GM19193 (cell line): ENCODE data around the gene MMP28.

Experiments
- POLR2A ChIP-seq: IDR thresholded peaks from 4 replicates; pipeline ENCODE4 v1.6.1; 2011; ENCODE audit not compliant: insufficient read depth, insufficient read length; ENCODE audit errors: extremely low read depth

The MMP28 gene

DNA sequence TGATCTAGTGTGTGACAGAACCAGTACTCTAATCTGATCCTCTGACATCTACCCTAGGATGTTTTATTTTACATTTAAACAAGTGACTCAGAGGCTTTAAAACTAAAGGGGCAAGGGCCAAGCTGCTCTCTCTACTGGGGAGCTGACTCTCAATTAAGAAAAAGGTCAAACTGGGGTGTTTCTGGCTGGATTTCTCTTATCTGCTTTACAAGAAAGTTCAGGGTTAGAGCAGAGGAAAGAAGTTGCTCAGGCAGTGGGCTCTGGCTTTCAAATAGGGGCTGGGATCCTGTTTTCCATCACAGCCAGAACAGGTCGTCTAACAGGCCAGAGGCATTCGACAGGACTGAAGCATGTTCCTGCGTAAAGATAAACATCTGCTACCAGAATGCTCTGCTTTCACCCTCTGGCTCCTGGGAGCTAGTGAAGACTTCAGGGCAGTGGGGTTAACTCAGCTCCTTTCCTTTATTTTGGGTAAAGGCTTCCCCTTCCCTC lies 8.5 kb downstream of the MMP28 start:
- TF ChIP-seq POLR2A: no peak

DNA sequence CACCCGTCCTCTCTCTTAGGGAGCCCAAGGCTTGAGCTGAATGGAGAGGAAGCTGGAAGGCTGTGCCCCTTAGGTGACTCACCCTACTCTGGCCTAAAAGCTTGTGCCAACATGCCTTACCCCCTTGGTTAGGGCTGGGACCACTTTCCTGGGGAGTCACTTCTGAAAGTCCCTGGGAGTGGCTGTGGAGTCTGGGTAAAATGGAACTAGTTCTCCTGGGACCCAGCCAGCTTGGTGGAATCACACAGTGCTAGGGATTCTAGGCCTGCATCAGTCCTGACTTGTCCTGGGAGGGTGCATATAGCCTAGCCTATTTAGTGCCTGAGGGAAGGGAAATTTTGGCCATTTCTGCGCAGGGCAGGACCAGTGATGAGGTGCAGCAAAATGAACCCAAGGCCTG lies 10.5 kb downstream of the MMP28 start:
- TF ChIP-seq POLR2A: no peak

DNA sequence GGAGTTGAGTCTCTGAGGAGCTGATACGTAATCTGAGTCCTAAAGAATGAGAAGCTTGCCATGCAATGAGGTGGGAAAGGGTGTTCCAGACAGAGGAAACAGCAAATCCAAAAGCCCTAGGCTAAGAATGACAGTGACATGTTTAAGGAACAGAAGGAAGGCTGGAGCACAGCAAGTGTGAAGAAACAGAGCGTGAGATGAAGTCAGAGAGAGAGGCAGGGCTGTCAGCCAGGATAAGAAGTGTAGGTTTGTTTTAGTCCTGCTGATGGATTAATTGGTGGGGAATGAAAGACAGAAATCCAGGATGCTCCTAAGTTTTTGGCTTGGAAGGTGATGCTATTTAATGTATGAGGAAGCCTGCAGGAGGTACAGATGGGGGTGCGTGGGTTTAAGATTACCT lies 14.5 kb downstream of the MMP28 start:
- no peak for TF ChIP-seq POLR2A

DNA sequence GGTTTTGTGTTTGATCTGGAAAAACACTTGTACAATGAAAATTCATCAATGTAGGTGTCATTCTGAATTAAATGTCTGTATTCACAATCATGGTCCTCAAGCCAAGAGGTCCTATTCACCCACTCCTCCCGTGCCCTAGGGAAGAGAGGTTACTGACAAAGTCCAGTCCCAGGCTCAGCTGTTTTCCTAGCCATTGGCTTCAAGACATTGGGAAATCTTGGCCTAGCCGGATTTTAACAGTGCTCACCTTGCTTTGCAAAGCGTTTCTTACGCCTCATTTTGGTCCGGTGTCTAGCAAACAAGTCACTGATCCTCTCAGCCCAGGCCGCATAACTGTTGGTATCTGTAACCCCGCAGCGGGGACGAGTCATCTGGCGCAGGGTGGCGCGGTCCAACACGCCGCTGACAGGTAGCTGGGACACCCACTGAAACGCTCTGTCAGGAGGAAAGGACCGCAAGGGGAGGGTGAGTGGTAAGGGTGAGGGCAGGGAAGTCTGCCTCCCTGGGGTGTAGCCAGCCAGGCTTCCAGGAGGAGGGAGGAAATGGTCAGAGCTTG lies 16.7 kb downstream of the MMP28 start:
- no peak for TF ChIP-seq POLR2A

DNA sequence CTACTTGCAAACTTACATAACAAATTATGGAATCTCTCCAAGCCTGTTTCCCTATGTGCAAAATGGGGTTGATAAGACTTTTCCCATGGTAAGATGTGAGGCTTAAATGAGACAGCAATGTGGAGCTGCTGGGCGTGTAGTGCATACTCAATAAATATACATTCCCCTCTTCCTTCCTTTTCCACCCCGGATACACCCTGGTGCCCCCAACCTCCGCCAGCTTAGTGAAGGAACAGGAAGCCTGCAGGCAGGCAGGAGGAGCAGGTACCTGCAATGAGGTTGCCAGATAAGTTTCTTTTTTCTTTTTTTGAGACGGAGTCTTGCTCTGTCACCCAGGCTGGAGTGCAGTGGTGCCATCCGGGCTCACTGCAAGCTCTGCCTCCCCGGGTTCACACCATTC lies 19.9 kb downstream of the MMP28 start:
- no peak for TF ChIP-seq POLR2A

DNA sequence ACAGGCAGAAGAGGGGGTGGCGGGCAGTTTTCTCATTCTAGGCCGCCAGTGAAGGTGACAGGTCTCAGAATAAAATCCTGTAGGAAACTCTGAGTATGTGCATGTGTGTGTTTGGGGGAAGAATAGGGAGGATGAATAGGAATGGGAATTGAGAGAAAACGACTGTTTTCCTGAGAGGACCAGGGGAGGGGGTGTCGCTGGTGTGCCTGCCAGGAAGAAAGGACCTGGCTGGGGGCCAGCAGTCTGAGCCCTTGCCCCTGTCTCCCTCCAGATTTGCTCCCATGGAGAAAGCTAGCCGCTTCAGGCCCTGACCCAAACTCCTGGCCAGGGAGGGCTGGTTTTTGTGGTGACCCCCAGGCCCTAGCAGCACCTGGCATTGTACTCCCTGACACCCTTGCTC lies 20.4 kb downstream of the MMP28 start:
- TF ChIP-seq POLR2A: no peak

DNA sequence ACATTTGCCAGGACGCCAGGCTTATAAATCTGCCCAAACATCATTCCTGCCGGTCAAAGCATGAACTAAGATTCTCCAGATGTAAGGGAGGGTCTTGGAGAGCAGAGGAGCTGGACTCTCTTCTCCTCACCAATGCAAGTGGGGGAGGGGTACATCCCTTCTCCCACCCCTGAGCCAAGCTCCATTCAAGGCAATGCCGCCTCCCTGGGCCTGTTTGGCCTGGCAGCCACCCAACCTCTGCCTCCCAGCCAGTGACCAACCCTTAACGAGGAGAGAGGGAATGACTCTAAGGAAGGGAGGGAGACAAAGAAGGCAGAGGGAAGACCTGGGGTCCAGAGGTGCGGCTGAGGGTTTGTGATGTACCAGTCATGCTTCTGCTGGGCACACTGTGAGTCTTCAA lies 20.9 kb downstream of the MMP28 start:
- no peak for TF ChIP-seq POLR2A

DNA sequence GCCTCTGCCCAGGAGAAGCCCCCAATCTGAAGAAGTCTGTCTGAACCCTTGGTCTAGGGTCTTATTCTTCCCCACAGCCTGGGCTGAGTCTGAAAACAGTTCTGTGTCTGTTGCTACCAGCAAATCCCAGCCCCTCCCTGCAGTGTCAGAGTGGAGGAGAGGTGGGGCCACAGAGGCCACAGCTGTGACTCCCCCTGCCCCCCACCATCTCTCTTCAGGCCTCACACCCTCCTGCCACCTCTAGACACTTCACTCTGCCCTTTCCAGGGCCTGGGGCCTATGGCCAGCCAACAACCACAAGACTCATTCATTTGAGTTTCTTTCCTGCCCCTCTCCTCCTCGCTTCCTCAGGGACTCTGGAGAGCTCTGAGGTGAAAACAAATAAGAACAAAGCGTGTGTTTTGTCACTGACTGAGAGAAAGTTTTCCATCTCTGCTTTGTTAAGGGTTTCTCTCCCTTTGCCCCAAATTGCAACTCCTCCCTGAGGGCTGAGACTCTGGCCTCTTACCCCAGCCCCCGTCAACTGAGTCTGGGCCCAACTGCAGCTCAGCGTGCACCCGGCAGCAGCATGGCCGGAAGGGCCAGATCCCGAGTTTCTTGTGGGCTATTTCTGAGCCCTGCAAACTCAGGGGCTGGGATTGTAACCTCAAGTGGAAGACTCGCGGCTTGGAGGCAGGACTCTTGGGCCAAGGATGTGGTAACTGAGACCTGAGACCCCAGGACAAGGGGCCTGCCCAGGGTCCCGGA lies 21.6 kb downstream of the MMP28 start:
- no peak for TF ChIP-seq POLR2A

DNA sequence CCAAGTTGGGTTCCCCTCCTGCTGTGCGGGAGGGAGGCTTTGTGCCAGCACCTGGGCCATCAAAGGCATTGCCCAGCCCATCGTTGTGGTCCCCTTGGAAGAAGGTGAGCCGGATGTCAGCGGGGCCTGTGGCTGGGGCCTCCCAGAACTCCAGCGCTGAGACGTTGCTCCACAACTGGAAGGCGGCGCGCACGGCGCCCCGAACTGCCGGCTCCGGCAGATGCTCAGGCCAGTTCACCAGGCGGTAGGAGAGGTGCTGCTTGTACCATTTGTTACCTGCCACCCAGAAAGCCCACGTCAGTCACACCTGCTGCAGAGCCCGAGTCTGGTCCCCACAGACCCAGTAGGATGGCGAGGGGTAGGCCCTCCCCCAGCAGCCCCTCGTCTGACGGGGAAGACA lies 22.3 kb downstream of the MMP28 start:
- TF ChIP-seq POLR2A: no peak

DNA sequence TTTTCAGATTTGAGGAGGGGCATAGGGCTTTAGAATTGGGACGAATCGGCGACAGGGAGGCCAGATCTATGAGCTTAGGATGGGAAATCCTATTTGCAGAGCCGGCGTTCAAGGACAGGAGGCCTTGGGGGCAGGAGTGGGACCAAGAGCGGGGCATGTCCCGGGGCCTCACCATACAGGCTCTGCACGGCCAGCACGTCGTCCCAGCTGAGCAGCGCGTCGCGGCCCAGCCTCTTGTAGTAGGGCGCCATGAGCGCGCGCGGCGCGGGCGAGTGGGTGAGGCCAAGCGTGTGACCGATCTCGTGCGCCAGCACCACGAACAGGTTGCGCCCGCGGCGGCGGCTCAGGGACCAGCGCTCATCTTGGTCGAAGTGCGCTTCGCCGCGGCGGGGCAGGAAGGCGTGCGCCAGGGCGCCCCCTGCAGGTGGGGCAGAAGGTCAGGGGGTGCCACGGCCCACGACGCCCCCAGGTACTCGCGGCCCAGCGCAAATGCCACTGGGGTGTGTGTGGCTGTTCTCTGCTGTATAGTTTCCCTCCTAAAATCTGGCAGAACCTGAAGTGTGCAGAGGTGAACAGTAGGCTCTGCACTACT lies 25.4 kb downstream of the MMP28 start:
- TF ChIP-seq POLR2A: no peak

DNA sequence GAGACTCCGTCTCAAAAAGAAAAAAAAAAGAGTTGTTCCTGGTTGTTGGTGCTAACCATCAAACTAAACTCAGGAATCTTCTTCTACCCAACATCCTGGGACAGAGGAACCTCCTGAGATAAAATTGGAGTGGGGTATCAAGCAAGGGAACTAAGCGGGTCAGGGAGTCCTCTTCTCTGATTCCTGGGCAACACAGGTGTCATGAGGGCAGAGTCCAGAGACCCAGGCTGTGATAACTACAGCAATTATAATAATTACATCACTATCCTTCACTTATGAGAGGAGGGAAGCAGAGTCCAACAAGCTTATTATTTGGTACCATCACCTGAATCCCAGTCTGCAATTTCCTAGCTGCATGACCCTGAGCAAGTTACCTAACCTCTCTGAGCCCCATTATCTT lies 26.6 kb downstream of the MMP28 start:
- TF ChIP-seq POLR2A: no peak

DNA sequence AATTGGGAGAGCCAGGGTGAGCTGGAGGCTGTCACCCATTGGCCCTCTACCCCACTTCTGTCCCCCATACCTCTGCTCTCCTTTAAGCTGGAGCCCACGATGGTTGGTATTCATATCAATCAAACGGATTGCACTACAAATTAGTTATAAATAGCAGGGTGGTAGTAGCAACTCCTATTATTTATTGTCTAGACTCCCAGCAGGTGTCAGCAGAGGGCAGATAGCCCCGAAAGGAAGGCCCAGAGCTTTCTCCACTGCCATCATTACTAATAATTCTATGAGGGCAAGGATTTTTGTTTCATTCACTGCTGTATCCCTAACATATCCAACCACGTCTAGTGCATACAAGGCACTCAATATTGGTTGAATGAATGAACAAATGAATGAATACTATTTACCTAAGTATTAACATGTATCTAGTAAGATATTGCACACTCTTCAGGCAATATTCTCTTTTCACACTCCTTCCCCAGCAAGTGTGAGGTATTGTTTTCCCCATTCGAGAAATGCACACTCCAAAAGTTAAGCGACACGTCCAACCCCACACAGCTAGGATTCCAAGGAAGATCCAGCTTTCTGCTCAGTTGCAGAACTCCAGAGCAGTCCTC lies 28.4 kb downstream of the MMP28 start:
- no peak for TF ChIP-seq POLR2A

DNA sequence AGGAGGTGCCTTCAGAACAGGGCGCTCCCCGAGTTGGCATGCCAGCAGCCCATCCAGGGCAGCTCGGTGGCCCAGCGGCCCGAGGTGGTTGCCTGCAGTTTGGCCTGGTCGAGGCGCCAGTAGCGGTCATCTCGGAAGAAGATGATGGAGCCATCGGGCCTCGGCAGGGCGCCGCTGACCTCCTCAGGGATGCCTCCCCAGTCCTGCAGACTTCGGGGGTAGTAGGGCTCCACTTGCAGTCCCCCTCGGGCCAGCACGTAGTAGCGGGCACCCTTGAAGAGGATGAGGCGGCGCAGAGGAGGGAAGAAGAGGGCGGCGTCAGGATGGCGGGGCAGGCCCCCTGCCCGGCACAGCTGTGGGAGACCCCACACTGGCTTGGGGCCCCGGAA lies 29.0 kb downstream of the MMP28 start:
- no peak for TF ChIP-seq POLR2A

DNA sequence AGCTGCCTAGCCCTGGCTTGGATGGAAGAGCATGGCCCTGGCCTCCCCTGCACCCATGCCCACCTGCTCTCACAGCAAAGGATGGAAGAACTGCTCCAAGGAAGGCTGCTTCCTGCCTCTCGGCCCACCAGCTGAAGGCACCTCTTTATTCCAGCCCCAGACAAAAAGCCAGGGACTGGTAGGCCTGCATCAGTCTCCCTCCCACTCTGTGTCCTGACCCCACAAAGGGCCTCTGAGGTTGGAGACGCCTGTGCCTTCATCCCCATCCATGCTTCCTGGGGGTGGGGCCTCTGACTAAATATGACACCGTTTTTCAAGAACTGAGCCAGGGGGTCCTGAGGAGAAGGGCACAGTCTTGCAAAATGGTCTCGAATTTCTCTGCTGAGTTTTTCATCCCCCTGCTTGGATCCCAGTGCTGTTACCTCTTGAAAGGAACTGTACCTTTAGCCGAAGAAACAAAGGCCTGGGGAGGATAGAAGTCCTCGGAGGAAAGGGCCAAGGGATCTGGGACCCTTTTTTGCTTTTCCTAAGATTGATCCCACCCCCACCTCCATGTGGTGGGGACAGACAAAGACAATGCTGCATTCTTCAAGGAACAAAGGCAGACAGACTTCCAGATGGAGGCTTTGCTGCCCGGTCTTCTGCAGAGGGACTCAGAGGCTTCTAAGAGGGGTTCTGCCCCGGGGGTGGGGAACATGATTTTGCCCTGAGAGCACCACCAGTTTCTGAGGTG lies 29.5 kb downstream of the MMP28 start:
- TF ChIP-seq POLR2A: no peak

DNA sequence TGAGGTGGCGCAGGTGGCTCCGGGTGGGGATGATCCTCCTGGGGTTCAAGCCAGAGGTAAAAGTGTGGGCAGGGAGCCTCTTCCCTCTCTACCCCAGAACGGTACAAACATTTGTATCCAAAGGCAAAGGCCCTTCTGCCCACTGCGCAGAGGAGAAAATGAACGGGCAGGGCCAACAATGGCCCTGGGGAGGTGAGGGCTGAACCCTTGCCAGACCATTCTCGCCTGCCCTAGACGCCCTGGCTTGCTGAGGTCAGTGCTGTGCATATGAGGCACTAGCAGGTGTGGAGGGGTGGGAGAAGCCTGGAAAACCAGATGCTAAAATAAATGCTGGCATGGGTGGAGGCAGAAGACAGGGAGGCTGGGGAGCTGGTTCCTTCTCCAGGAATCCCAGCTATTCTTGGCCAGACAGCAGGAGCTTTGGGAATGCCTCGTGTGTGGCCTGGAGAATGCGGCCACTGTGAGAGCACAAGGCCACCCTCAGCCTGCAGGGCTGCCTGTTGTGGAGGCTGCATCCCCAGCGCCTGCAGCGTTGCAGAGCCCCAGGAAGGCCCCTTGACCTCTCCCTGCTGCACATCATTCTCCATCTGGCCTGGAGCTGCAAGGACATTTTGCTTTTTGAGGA lies 30.2 kb downstream of the MMP28 start:
- TF ChIP-seq POLR2A: no peak
